ENCODE results near the gene OXLD1. TPM values are rescaled to one million over a fixed set of nuclear protein-coding genes. Genes with fewer than 3 reads are reported as not detected.

OXLD1 gene
- total RNA-seq, 4 donors from 2014 or later = 39.6 to 68.1 (median 47.6) TPM

GRCh38 chr17:81683584-81684441 lies 17.4 kb upstream of the OXLD1 start, which contains the start of the genes ARL16 and HGS:
ARL16 (minus strand) TSS chr17:81683797; CDS start chr17:81683753, 44 bp downstream.
HGS (plus strand) TSS chr17:81684011; CDS start chr17:81684067, 56 bp downstream.
- Histone ChIP-seq H3K27ac (peak within 1 kb of the TSS; percentile 93), H3K4me1 (peaks cover 41% of the 10 kb centered on the region), H3K9me3 (no peaks in the 10 kb centered on the region), H3K27me3 (no peaks in the 10 kb centered on the region), H3K36me3 (peaks cover 35% of the 10 kb centered on the region), H3K4me3 (peak within 1 kb of the TSS; percentile 70)
- WGBS = 0% methylated on average over 2 of the region's 112 CpGs
- TF ChIP-seq POLR2AphosphoS5 (IDR thresholded peaks at IDR 0.05) (peak in 2 of 3 donors; percentile 82 to 88), POLR2A (IDR thresholded peaks at IDR 0.05) (peak in 1 of 2 donors; percentile 70), EP300 (IDR thresholded peaks at IDR 0.05) (no peak), CTCF (IDR thresholded peaks at IDR 0.05) (no peak)
- DNase-seq (ENCODE audit: low spot score in 2 of 2) = peak; percentile 98 to 99

GRCh38 chr17:81683208-81683583 lies 16.8 kb upstream of the OXLD1 start:
- Histone ChIP-seq H3K4me1 (peaks cover 36% of the 10 kb centered on the region), H3K36me3 (peaks cover 29% of the 10 kb centered on the region), H3K27ac (peak overlapping the region; percentile 93), H3K27me3 (no peaks in the 10 kb centered on the region), H3K9me3 (no peaks in the 10 kb centered on the region), H3K4me3 (peak overlapping the region; percentile 70)
- 0% methylated on average over 11 of the region's 37 CpGs for whole genome bisulfite sequencing
- no peak for TF ChIP-seq POLR2A (IDR thresholded peaks at IDR 0.05)
- no peak for DNase-seq (ENCODE audit: low spot score in 2 of 2)

- DNase-seq (ENCODE audit: low spot score in 2 of 2) = peak in 1 of 2 donors; percentile 46
- H3K9me3 ChIP-seq = no peaks in the 10 kb centered on the region
- H3K4me1 ChIP-seq = peaks cover 36% of the 10 kb centered on the region
- H3K27me3 ChIP-seq = no peaks in the 10 kb centered on the region
- peak overlapping the region; percentile 93 for H3K27ac ChIP-seq
- H3K4me3 ChIP-seq = peak overlapping the region; percentile 70
- TF ChIP-seq CTCF (IDR thresholded peaks at IDR 0.05) = no peak
- TF ChIP-seq POLR2AphosphoS5 (IDR thresholded peaks at IDR 0.05) = no peak
- TF ChIP-seq EP300 (IDR thresholded peaks at IDR 0.05) = no peak
- no peak for TF ChIP-seq POLR2A (IDR thresholded peaks at IDR 0.05)
- peaks cover 24% of the 10 kb centered on the region for H3K36me3 ChIP-seq
- 5% methylated on average over 8 of the region's 19 CpGs for WGBS
These were observed 16.3 kb upstream of the OXLD1 start for GRCh38 chr17:81682565-81683207.

- H3K9me3 ChIP-seq = no peaks in the 10 kb centered on the region
- H3K27ac ChIP-seq = no peak overlapping the region
- WGBS = 66% methylated on average over 13 of the region's 17 CpGs
- H3K36me3 ChIP-seq = peaks cover 14% of the 10 kb centered on the region
- H3K4me1 ChIP-seq = peaks cover 36% of the 10 kb centered on the region
- H3K4me3 ChIP-seq = no peak overlapping the region
- DNase-seq (ENCODE audit: low spot score in 2 of 2) = peak in 1 of 2 donors; percentile 57
- TF ChIP-seq CTCF (IDR thresholded peaks at IDR 0.05) (no peak), POLR2AphosphoS5 (IDR thresholded peaks at IDR 0.05) (no peak), POLR2A (IDR thresholded peaks at IDR 0.05) (no peak), EP300 (IDR thresholded peaks at IDR 0.05) (no peak)
- H3K27me3 ChIP-seq = no peaks in the 10 kb centered on the region
These were observed 15.3 kb upstream of the OXLD1 start for GRCh38 chr17:81681672-81682071.

GRCh38 chr17:81680150-81680549 lies 13.7 kb upstream of the OXLD1 start:
- Histone ChIP-seq H3K9me3 (no peaks in the 10 kb centered on the region), H3K4me3 (no peak overlapping the region), H3K36me3 (peaks cover 5% of the 10 kb centered on the region), H3K4me1 (peaks cover 24% of the 10 kb centered on the region), H3K27me3 (no peaks in the 10 kb centered on the region), H3K27ac (no peak overlapping the region)
- WGBS = 84% methylated on average over 11 of the region's 11 CpGs
- no peak for DNase-seq (ENCODE audit: low spot score in 2 of 2)
- TF ChIP-seq POLR2A (IDR thresholded peaks at IDR 0.05) (no peak), POLR2AphosphoS5 (IDR thresholded peaks at IDR 0.05) (no peak), CTCF (IDR thresholded peaks at IDR 0.05) (no peak), EP300 (IDR thresholded peaks at IDR 0.05) (no peak)
